RWPE1 (cell line): ENCODE measurements around the gene GPC3.
"Not testable (repeated sequence)": the region's sequence is repeated elsewhere in the genome, so short reads cannot be mapped to it uniquely, and the experiment has no call there.

Source experiments
- CTCF ChIA-PET: fragments of 350-600 bp; sonication (Branson Sonifier 250); formaldehyde crosslinking; extraction: SDS; loops from one replicate; lab custom pipeline; 2021; lab: Yijun Ruan, JAX
- POLR2A ChIA-PET: fragments of 400-600 bp; formaldehyde crosslinking; extraction: SDS; loops from one replicate; lab custom pipeline; 2020; ENCODE audit warnings: antibody characterized with exemption; ENCODE audit not compliant: low non-redundant PET; lab: Yijun Ruan, JAX
- DNase-seq: peaks from one replicate; pipeline ENCODE4 v3.0.0; 2012; ENCODE audit warnings: low spot score
- H3K27ac ChIP-seq: fragments of 450-650 bp; 2 replicates; pipeline ENCODE4 v1.5.1; 2017
- TF ChIP-seq, protein P1 (sequence below): fragments of 450-650 bp; conservative IDR thresholded peaks from 2 replicates; pipeline ENCODE4 v1.5.1; 2017; ENCODE audit warnings: low read depth, mild to moderate bottlenecking

GPC3 gene

DNA sequence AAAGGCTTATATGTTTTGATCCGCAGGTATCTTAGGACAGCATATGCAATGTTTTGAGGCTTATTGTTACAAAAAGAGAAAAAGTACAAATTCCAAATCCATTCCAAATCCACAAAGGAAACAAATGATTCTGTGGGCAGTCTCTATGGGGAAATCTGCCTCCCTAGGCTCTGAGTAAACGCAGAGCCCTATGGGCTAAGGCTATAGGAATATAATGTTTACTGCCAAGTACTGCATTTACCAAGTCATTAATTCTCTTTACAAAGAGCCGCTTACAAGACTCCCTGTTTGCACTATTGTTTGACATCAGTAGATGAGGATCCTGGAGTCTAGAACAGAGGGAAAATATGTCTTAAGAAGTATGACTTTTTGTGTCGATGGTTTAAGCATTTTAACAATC is 357.7 kb downstream of the GPC3 start:
- no peak overlapping the region for H3K27ac ChIP-seq
- ChIA-PET POLR2A (no interaction called here), CTCF (no interaction called here)
- TF ChIP-seq, protein P1, sequence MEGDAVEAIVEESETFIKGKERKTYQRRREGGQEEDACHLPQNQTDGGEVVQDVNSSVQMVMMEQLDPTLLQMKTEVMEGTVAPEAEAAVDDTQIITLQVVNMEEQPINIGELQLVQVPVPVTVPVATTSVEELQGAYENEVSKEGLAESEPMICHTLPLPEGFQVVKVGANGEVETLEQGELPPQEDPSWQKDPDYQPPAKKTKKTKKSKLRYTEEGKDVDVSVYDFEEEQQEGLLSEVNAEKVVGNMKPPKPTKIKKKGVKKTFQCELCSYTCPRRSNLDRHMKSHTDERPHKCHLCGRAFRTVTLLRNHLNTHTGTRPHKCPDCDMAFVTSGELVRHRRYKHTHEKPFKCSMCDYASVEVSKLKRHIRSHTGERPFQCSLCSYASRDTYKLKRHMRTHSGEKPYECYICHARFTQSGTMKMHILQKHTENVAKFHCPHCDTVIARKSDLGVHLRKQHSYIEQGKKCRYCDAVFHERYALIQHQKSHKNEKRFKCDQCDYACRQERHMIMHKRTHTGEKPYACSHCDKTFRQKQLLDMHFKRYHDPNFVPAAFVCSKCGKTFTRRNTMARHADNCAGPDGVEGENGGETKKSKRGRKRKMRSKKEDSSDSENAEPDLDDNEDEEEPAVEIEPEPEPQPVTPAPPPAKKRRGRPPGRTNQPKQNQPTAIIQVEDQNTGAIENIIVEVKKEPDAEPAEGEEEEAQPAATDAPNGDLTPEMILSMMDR = no peak
- no peak for DNase-seq

- CTCF ChIA-PET, POLR2A ChIA-PET, DNase-seq: not testable (repeated sequence)
These were observed 364.0 kb downstream of the GPC3 start for GRCh38 chrX:133621384-133621783.

GRCh38 chrX:133611676-133612075 is 373.7 kb downstream of the GPC3 start:
- DNase-seq = no peak
- H3K27ac ChIP-seq = no peak overlapping the region
- TF ChIP-seq, protein P1 = no peak
- ChIA-PET POLR2A (no interaction called here), CTCF (no interaction called here)

More at GRCh38 chrX:133621384-133621783, 364.0 kb downstream of the GPC3 start:
- H3K27ac ChIP-seq = not testable (repeated sequence)

DNA sequence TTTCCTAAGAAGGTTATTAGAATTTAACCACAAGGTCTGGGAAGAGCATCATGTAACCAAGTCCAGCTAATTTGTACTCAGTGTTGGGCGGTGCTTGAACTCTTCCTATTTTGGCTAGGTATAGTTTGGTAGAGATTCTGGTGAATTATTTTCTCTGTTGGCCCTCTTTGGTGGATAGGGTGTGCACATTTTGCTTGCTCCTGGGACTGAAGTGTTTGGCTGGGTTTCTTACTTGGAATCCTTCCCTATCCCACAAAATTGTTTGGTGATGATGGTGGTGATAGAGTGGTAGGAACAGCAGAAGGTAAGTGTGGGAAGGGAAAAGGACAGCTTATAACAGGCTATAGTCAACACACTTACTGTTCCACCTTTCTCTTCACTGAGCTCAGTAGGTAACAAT is 375.3 kb downstream of the GPC3 start:
- POLR2A ChIA-PET = no interaction called here
- DNase-seq = no peak
- TF ChIP-seq, protein P1 = no peak
- CTCF ChIA-PET = no interaction called here
- H3K27ac ChIP-seq = no peak overlapping the region

GRCh38 chrX:133609166-133609565 is 376.2 kb downstream of the GPC3 start:
- TF ChIP-seq, protein P1 = no peak
- ChIA-PET POLR2A (no interaction called here), CTCF (no interaction called here)
- no peak for DNase-seq
- no peak overlapping the region for H3K27ac ChIP-seq

GRCh38 chrX:133608406-133608805 is 377.0 kb downstream of the GPC3 start:
- ChIA-PET POLR2A (no interaction called here), CTCF (no interaction called here)
- no peak overlapping the region for H3K27ac ChIP-seq
- TF ChIP-seq, protein P1 = no peak
- DNase-seq = no peak

DNA sequence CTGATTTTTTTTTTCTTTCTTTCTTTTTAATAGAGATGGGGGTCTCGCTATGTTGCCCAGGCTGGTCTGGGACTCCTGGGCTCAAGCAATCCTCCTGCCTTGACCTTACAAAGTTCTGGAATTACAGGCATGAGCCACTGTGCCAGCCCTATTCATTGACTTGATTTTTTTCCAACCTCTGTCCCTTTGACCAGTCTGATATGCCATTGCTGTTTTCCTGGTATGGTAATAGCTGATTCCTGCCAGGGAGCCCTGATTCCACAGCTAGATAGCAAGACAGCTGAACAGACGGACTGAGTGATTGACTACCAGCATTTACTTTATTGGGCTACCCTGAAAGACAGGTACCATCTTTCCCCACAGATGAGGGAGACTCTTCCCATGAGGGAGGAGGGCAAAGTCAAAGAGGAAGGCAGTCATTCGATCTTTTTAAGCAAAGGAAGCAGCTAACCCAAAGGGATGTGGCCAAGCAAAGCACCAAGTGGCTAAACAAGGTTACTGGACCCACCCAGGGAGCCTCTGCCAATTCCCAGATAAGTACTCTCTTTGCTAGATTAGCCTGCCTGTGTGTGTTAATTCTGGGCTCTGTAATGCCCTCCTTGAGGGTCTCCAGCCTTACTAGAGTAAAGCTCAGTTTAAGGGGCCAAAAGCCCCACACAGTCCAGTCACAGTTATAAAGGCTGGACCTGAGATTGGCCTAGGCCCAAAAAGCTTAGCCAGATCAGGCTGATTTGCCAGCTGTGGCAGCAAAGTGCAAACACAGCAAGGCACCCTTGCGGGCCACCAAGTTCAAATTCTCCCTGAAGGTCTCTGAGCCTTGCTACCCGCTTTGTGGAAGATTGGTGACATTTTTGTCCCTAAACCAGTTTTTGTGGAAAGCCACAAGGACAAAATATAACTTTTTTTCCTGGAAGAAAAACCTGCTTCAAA is 377.7 kb downstream of the GPC3 start:
- TF ChIP-seq, protein P1 = no peak
- ChIA-PET CTCF (no interaction called here), POLR2A (no interaction called here)
- no peak for DNase-seq
- no peak overlapping the region for H3K27ac ChIP-seq
